CD14-positive monocyte (primary cell): ENCODE results near the gene TRIM38. TPM values are rescaled to one million over a fixed set of nuclear protein-coding genes. Genes with fewer than 3 reads are reported as not detected.
"Not testable (repeated sequence)": the region's sequence is repeated elsewhere in the genome, so short reads cannot be mapped to it uniquely, and the experiment has no call there.

Source experiments
- DNase-seq, 3 donors: peaks; one replicate each; pipeline ENCODE4 v3.0.0-alpha.2; 2011 to 2022
- H2AFZ ChIP-seq: 2 replicates; pipeline ENCODE4 v1.6.0; 2012; ENCODE audit warnings: mild to moderate bottlenecking, low read depth, low read length, inconsistent platforms; ENCODE audit not compliant: insufficient read depth, poor library complexity, severe bottlenecking
- H3K27ac ChIP-seq, 2 donors: 1 replicate in 1 of 2; 2 replicates in 1 of 2; pipeline ENCODE4 v1.5.1; 2012 to 2013; ENCODE audit warnings: low read length in 2 of 2, control low read depth in 1 of 2, inconsistent platforms in 1 of 2, low read depth in 1 of 2, mild to moderate bottlenecking in 1 of 2
- H3K27me3 ChIP-seq, 2 donors: one replicate each; pipeline versions ENCODE4 v1.6.0 to v1.6.1; 2011 to 2013; ENCODE audit warnings: low read length in 2 of 2; ENCODE audit not compliant: control insufficient read depth in 2 of 2, insufficient read depth in 2 of 2
- H3K36me3 ChIP-seq, 2 donors: replicated peaks in 1 of 2; 1 replicate in 1 of 2; 2 replicates in 1 of 2; pipeline versions ENCODE4 v1.5.1 to v1.6.1; 2012 to 2013; ENCODE audit warnings: low read length in 2 of 2, control low read depth in 1 of 2, inconsistent platforms in 1 of 2, mild to moderate bottlenecking in 1 of 2; ENCODE audit not compliant: insufficient read depth in 2 of 2, control insufficient read depth in 1 of 2
- H3K4me1 ChIP-seq, 2 donors: 1 replicate in 1 of 2; 2 replicates in 1 of 2; pipeline versions ENCODE4 v1.5.1 to v1.6.1; 2012 to 2013; ENCODE audit warnings: low read length in 2 of 2, control low read depth in 1 of 2, inconsistent platforms in 1 of 2, mild to moderate bottlenecking in 1 of 2, moderate library complexity in 1 of 2; ENCODE audit not compliant: insufficient read depth in 2 of 2, control insufficient read depth in 1 of 2
- H3K4me2 ChIP-seq: replicated peaks from 2 replicates; pipeline ENCODE3; 2012; ENCODE audit warnings: low read length, moderate library complexity, mild to moderate bottlenecking; ENCODE audit not compliant: poor library complexity, severe bottlenecking; ENCODE audit errors: extremely low read depth
- H3K4me3 ChIP-seq, 3 experiments: fragments of 200-600 bp in 1 of 3; sonication (generic) in 1 of 3; replicated peaks in 1 of 3; 1 replicate in 2 of 3; 2 replicates in 1 of 3; pipeline ENCODE4 v1.5.1; 2011 to 2013; ENCODE audit warnings: low read length in 3 of 3, mild to moderate bottlenecking in 3 of 3, control low read depth in 2 of 3, low read depth in 2 of 3, inconsistent platforms in 1 of 3, moderate library complexity in 1 of 3
- H3K79me2 ChIP-seq: 2 replicates; pipeline ENCODE4 v1.6.0; 2012; ENCODE audit warnings: mild to moderate bottlenecking, control low read depth, inconsistent platforms, low read length, moderate library complexity; ENCODE audit not compliant: insufficient read depth
- H3K9ac ChIP-seq: 2 replicates; pipeline ENCODE4 v1.6.0; 2017; ENCODE audit warnings: low read length, mild to moderate bottlenecking; ENCODE audit not compliant: insufficient read depth, poor library complexity, severe bottlenecking
- H3K9me3 ChIP-seq, 2 donors: replicated peaks in 1 of 2; 1 replicate in 1 of 2; 2 replicates in 1 of 2; pipeline versions ENCODE4 v1.5.1 to v1.6.1; 2012 to 2013; ENCODE audit warnings: low read length in 2 of 2, control low read depth in 1 of 2; ENCODE audit not compliant: control insufficient read depth in 1 of 2, insufficient read depth in 1 of 2
- H4K20me1 ChIP-seq: 2 replicates; pipeline ENCODE4 v1.6.0; 2012; ENCODE audit warnings: mild to moderate bottlenecking, low read length, control low read depth, moderate library complexity; ENCODE audit not compliant: insufficient read depth
- H3K27ac Mint-ChIP-seq, 7 donors: one replicate each; pipeline ENCODE4 v1.8.0; 2020; ENCODE audit warnings: mild to moderate bottlenecking in 7 of 7, mixed read lengths in 7 of 7, moderate library complexity in 6 of 7, inconsistent platforms in 2 of 7
- H3K27me3 Mint-ChIP-seq, 3 donors: one replicate each; pipeline ENCODE4 v1.8.0; 2021 to 2022; ENCODE audit warnings: low read depth in 3 of 3, mild to moderate bottlenecking in 3 of 3, mixed read lengths in 3 of 3, moderate library complexity in 3 of 3, inconsistent platforms in 1 of 3
- H3K36me3 Mint-ChIP-seq, 2 donors: one replicate each; pipeline ENCODE4 v1.8.0; 2020; ENCODE audit warnings: mixed read lengths in 2 of 2, inconsistent platforms in 1 of 2, mild to moderate bottlenecking in 1 of 2
- H3K4me1 Mint-ChIP-seq: one replicate; pipeline ENCODE4 v1.8.0; 2020; ENCODE audit warnings: mild to moderate bottlenecking, mixed read lengths
- H3K4me3 Mint-ChIP-seq, 2 donors: one replicate each; pipeline ENCODE4 v1.8.0; 2020; ENCODE audit warnings: mild to moderate bottlenecking in 2 of 2, mixed read lengths in 2 of 2, moderate library complexity in 1 of 2
- H3K9me3 Mint-ChIP-seq, 7 donors: one replicate each; pipeline ENCODE4 v1.8.0; 2020 to 2022; ENCODE audit warnings: mixed read lengths in 7 of 7, mild to moderate bottlenecking in 6 of 7, moderate library complexity in 6 of 7, inconsistent platforms in 2 of 7
- WGBS: methylation state at CpG from one replicate; pipeline ENCODE4 v1.1.5; 2013; ENCODE audit warnings: missing lambda C conversion rate; ENCODE audit not compliant: insufficient coverage; 5-methylcytosine and 5-hydroxymethylcytosine counted together
- intact Hi-C, 2 donors: fragments of 100-400 bp; cut with micrococcal nuclease; formaldehyde crosslinking; loops; one replicate each; pipeline versions ENCODE4 v1.15.0 to v1.15.1; 2023
- polyA plus RNA-seq, 3 donors: library from polyadenylated mRNA; depleted of rRNA in 1 of 3; unstranded in 2 of 3; stranded (reverse) in 1 of 3; fragments of 300-500 nt in 2 of 3; fragments of >200 nt in 1 of 3; fragmentation: Illumina TruSeq in 2 of 3; gene quantifications; 1 replicate in 2 of 3; 2 replicates in 1 of 3; pipeline ENCODE4 v1.2.3, GENCODE V29; 2012 to 2021
- TF ChIP-seq, protein P1 (sequence below): fragments of 200-600 bp; IDR thresholded peaks from one replicate; pipeline ENCODE4 v1.8.0; 2022; ENCODE audit warnings: antibody characterized with exemption, mild to moderate bottlenecking

The TRIM38 gene
- polyA plus RNA-seq, 3 donors = 4.1 to 23.2 (median 8.0) TPM

DNA sequence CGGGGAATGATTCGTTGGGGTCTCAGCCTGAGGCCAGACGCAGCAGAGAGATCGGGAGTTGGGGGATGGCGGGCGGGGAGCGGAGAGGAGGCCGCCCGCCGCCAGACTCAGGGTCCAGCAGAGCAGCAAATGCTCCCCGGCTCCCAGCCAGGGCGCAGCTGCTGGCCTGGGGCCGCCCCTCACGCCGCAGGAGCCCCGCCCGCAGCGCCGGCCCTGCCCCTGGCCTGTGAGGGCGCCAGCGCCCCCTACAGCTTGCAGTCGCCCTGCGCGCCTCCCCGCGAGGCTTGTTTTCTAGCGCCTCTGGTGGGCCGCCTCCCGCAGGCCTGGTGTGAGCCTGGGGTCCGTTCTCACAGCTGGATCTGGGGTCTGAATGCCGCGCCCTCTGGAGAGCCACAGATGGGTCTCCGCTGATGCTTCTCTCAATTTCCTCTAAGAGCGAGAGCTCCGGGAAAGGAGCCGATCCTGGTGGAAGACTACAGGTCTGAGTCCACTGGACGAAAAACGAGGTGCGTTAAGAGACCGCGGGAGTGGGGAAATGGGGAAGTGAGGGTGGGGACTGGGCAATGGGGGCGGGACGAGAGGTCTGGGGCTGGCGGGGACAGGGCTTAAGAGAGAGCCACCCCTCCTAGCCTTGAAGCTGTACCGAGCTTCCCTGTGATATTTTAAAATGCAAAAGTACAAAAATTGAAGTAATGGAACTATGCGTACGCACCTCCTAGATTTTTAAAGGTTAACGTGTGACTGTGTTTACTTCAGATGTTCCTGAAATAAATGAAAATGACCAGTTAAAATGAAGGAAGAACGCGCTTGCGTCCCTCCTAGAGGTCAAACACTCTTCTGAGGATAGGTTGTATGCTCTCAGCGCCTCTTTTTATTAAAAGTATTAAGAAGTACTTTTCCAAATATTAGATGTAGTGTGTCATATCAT is 30.1 kb downstream of the TRIM38 start:
- Histone ChIP-seq H4K20me1 (peaks cover 7% of the 10 kb centered on the region), H3K36me3 (peaks cover 4 to 13% of the 10 kb centered on the region in 2 donors), H3K4me3 (peak overlapping the region; percentile 52 to 80 (median 60)), H3K79me2 (peaks cover 7% of the 10 kb centered on the region), H3K4me1 (peaks cover 17 to 29% of the 10 kb centered on the region in 2 donors), H3K9ac (peak overlapping the region; percentile 88), H3K27ac (peak overlapping the region; percentile 88 to 99), H3K9me3 (no peaks in the 10 kb centered on the region), H3K27me3 (no peaks in the 10 kb centered on the region), H3K4me2 (peak overlapping the region; percentile 91), H2AFZ (peak overlapping the region; percentile 92)
- peaks cover 19% of the 10 kb centered on the region for H3K4me1 Mint-ChIP-seq
- H3K27ac Mint-ChIP-seq = peak overlapping the region; percentile 96 to 99 (median 99)
- H3K9me3 Mint-ChIP-seq = no peaks in the 10 kb centered on the region
- intact Hi-C loops = no loop called here
- peaks cover 12 to 16% of the 10 kb centered on the region in 2 donors for H3K36me3 Mint-ChIP-seq
- H3K27me3 Mint-ChIP-seq = peaks cover 0 to 2% (median 1%) of the 10 kb centered on the region in 3 donors
- peak overlapping the region; percentile 95 to 98 for H3K4me3 Mint-ChIP-seq
- under 1% methylated on average over 44 of the region's 52 CpGs for WGBS
- DNase-seq = peak; percentile 89 to 92 (median 90)
- TF ChIP-seq, protein P1, sequence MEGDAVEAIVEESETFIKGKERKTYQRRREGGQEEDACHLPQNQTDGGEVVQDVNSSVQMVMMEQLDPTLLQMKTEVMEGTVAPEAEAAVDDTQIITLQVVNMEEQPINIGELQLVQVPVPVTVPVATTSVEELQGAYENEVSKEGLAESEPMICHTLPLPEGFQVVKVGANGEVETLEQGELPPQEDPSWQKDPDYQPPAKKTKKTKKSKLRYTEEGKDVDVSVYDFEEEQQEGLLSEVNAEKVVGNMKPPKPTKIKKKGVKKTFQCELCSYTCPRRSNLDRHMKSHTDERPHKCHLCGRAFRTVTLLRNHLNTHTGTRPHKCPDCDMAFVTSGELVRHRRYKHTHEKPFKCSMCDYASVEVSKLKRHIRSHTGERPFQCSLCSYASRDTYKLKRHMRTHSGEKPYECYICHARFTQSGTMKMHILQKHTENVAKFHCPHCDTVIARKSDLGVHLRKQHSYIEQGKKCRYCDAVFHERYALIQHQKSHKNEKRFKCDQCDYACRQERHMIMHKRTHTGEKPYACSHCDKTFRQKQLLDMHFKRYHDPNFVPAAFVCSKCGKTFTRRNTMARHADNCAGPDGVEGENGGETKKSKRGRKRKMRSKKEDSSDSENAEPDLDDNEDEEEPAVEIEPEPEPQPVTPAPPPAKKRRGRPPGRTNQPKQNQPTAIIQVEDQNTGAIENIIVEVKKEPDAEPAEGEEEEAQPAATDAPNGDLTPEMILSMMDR = peak; percentile 100

DNA sequence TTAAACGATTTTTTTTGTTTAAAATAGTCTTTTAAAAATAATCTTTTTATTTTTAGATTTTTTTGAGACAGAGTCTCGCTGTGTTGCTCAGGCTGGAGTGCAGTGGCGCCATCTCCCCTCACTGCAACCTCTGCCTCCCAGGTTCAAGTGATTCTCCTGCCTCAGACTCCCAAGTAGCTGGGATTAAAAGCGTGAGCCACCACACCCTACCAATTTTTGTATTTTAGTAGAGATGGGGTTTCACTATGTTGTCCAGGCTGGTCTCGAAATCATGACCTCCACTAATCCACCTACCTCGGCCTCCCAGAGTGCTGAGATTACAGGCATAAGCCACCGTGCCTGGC is 30.7 kb downstream of the TRIM38 start:
- intact Hi-C loops, H3K27me3 Mint-ChIP-seq, H3K9me3 Mint-ChIP-seq, H3K79me2 ChIP-seq, H4K20me1 ChIP-seq, DNase-seq, H3K9me3 ChIP-seq, H2AFZ ChIP-seq, H3K27me3 ChIP-seq: not testable (repeated sequence)
- no CpG with 5 or more reads among the region's 7 CpGs for WGBS
- H3K4me3 Mint-ChIP-seq = peak overlapping the region; percentile 42 to 95
- H3K36me3 ChIP-seq = peaks cover 4 to 14% of the 10 kb centered on the region in 2 donors
- H3K4me2 ChIP-seq = peak overlapping the region; percentile 91
- H3K27ac ChIP-seq = peak overlapping the region in 1 of 2 donors; percentile 99
- peaks cover 17 to 29% of the 10 kb centered on the region in 2 donors for H3K4me1 ChIP-seq
- peak overlapping the region; percentile 88 for H3K9ac ChIP-seq
- peaks cover 13 to 15% of the 10 kb centered on the region in 2 donors for H3K36me3 Mint-ChIP-seq
- H3K4me3 ChIP-seq = peak overlapping the region; percentile 52 to 80 (median 60)
- H3K4me1 Mint-ChIP-seq = peaks cover 17% of the 10 kb centered on the region
- H3K27ac Mint-ChIP-seq = peak overlapping the region in 3 of 7 donors; percentile 57 to 74 (median 61)
